KMS-11 (cell line): ENCODE results near the gene RPL39.
"Not testable (repeated sequence)": the region's sequence is repeated elsewhere in the genome, so short reads cannot be mapped to it uniquely, and the experiment has no call there.

Experiments
- H2AFZ ChIP-seq: fragments of 200-600 bp; sonication (generic); 2 replicates; pipeline ENCODE4 v1.6.1; 2016; ENCODE audit warnings: antibody characterized with exemption, mixed run types, low read depth
- H3K27ac ChIP-seq: fragments of 200-600 bp; sonication (generic); 2 replicates; pipeline ENCODE4 v1.6.1; 2016; ENCODE audit warnings: mild to moderate bottlenecking, mixed run types
- H3K27me3 ChIP-seq: fragments of 200-600 bp; sonication (generic); 2 replicates; pipeline ENCODE4 v1.6.1; 2017; ENCODE audit warnings: mild to moderate bottlenecking, low read depth, mixed run types, moderate library complexity; ENCODE audit not compliant: insufficient read depth
- H3K36me3 ChIP-seq: fragments of 200-600 bp; sonication (generic); 2 replicates; pipeline ENCODE4 v1.6.1; 2017; ENCODE audit warnings: mild to moderate bottlenecking, mixed run types; ENCODE audit not compliant: insufficient read depth
- H3K4me1 ChIP-seq: fragments of 200-600 bp; sonication (generic); 2 replicates; pipeline ENCODE4 v1.6.1; 2016; ENCODE audit warnings: mild to moderate bottlenecking, low read depth, mixed run types; ENCODE audit not compliant: poor library complexity, severe bottlenecking
- H3K4me2 ChIP-seq: fragments of 200-600 bp; sonication (generic); 2 replicates; pipeline ENCODE4 v1.7.0; 2016; ENCODE audit warnings: mild to moderate bottlenecking, mixed run types
- H3K4me3 ChIP-seq: fragments of 200-600 bp; sonication (generic); IDR thresholded peaks from 2 replicates; pipeline ENCODE4 v1.6.1; 2017; ENCODE audit warnings: low read depth, low read length, mixed read lengths; ENCODE audit not compliant: insufficient read depth
- H3K79me2 ChIP-seq: fragments of 200-600 bp; sonication (generic); 2 replicates; pipeline ENCODE4 v1.6.1; 2016; ENCODE audit warnings: low read depth, mixed run types; ENCODE audit not compliant: insufficient read depth
- H3K9ac ChIP-seq: fragments of 200-600 bp; sonication (generic); 2 replicates; pipeline ENCODE4 v1.6.1; 2016; ENCODE audit warnings: mild to moderate bottlenecking, mixed run types
- H4K20me1 ChIP-seq: fragments of 200-600 bp; sonication (generic); 2 replicates; pipeline ENCODE4 v1.6.1; 2016; ENCODE audit warnings: mild to moderate bottlenecking, mixed run types; ENCODE audit not compliant: insufficient read depth
- TF ChIP-seq, protein P1 (sequence below): fragments of 200-600 bp; sonication (generic); conservative IDR thresholded peaks from 2 replicates; pipeline ENCODE4 v1.6.1; 2017; ENCODE audit warnings: low read depth, mild to moderate bottlenecking, antibody characterized with exemption, low read length, moderate library complexity, mixed read lengths

The RPL39 gene

DNA sequence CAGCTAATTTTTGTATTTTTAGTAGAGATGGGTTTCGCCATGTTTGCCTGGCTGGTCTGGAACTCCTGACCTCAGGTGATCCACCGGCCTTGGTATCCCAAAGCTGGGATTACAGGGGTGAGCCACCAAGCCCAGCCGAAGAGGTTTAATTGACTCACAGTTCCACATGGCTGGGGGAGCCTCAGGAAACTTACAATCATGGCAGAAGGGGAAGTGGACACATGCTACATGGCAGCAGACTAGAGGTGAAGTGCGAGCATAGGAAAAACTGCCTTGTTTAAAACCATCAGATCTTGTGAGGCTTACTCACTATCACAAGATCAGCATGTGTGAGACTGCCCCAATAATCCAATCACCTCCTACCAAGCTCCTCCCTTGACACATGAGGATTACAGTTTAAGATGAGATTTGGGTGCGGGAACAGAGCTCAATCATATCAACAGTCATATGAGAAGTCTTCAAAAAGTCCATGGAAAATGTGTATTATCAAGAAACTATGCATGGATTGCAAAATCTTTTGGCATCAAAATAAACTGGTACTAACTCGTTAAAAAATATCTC is 25.8 kb upstream of the RPL39 start:
- Histone ChIP-seq H2AFZ (no peak overlapping the region), H3K79me2 (no peaks in the 10 kb centered on the region), H3K4me3 (no peak overlapping the region), H3K36me3 (no peaks in the 10 kb centered on the region), H3K4me1 (peaks cover 10% of the 10 kb centered on the region), H4K20me1 (no peaks in the 10 kb centered on the region), H3K4me2 (no peak overlapping the region), H3K9ac (no peak overlapping the region), H3K27me3 (no peaks in the 10 kb centered on the region), H3K27ac (no peak overlapping the region)
- TF ChIP-seq, protein P1, sequence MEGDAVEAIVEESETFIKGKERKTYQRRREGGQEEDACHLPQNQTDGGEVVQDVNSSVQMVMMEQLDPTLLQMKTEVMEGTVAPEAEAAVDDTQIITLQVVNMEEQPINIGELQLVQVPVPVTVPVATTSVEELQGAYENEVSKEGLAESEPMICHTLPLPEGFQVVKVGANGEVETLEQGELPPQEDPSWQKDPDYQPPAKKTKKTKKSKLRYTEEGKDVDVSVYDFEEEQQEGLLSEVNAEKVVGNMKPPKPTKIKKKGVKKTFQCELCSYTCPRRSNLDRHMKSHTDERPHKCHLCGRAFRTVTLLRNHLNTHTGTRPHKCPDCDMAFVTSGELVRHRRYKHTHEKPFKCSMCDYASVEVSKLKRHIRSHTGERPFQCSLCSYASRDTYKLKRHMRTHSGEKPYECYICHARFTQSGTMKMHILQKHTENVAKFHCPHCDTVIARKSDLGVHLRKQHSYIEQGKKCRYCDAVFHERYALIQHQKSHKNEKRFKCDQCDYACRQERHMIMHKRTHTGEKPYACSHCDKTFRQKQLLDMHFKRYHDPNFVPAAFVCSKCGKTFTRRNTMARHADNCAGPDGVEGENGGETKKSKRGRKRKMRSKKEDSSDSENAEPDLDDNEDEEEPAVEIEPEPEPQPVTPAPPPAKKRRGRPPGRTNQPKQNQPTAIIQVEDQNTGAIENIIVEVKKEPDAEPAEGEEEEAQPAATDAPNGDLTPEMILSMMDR, result no peak

DNA sequence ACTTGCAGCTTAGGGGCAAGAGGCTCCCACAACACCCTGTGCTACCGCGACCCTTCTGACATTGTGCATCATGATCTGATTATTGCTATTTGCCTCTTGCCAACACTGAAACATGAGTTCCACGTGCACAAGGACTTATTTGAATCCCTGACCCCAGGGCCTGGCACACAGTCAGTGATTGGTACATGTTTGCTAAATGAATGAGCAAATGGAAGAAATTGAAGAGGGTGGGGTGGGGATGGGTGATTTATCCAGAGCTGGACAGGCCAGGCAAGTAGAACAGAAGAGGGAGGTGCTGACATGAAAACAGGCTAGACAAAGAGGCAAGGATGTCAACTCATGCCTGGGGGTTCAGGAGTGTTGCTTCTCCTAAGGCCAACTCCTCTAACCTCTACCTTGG is 24.9 kb upstream of the RPL39 start:
- Histone ChIP-seq H2AFZ (no peak overlapping the region), H3K27ac (no peak overlapping the region), H3K36me3 (no peaks in the 10 kb centered on the region), H3K27me3 (no peaks in the 10 kb centered on the region), H4K20me1 (no peaks in the 10 kb centered on the region), H3K79me2 (no peaks in the 10 kb centered on the region), H3K4me2 (no peak overlapping the region), H3K4me3 (no peak overlapping the region), H3K4me1 (peaks cover under 1% of the 10 kb centered on the region), H3K9ac (no peak overlapping the region)
- TF ChIP-seq, protein P1, result no peak

DNA sequence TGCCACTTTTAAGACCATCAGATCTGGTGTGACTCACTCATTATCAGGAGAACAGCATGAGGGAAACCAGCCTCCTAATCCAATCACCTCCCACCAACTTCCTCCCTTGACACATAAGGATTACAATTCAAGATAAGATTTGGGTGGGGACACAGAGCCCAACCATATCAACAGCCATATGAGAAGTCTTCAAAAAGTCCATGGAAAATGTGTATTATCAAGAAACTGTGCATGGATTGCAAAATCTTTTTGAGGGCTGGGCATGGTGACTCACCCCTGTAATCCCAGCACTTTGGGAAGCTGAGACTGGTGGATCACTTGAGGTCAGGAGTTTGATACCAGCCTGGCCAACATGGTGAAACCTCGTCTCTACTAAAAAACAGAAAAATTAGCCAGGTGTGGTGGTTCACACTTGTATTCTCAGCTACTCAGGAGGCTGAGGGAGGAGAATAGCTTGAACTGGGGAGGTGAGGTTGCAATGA is 17.8 kb upstream of the RPL39 start:
- H3K4me2 ChIP-seq, result no peak overlapping the region
- no peaks in the 10 kb centered on the region for H4K20me1 ChIP-seq
- no peak overlapping the region for H3K9ac ChIP-seq
- H2AFZ ChIP-seq, result no peak overlapping the region
- H3K27ac ChIP-seq, result no peak overlapping the region
- TF ChIP-seq, protein P1, result no peak
- no peaks in the 10 kb centered on the region for H3K27me3 ChIP-seq
- H3K79me2 ChIP-seq, result no peaks in the 10 kb centered on the region
- no peaks in the 10 kb centered on the region for H3K36me3 ChIP-seq
- no peaks in the 10 kb centered on the region for H3K4me1 ChIP-seq
- H3K4me3 ChIP-seq, result no peak overlapping the region

DNA sequence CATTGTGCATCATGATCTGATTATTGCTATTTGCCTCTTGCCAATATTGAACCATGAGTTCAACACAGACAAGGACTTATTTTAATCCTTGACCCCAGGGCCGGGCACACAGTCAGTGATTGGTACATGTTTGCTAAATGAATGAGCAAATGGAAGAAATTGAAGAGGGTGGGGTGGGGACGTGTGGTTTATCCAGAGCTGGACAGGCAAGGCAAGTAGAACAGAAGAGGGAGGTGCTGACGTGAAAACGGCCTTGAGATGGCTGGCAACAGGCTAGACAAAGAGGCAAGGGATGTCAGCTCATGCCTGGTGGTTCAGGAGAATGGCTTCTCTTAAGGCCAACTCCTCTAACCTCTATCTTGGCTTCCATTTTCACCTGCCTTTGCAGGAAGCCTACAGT is 17.0 kb upstream of the RPL39 start:
- H3K36me3 ChIP-seq, H3K4me2 ChIP-seq, H3K4me3 ChIP-seq, H3K4me1 ChIP-seq, H3K79me2 ChIP-seq, H2AFZ ChIP-seq, H3K9ac ChIP-seq, H4K20me1 ChIP-seq, H3K27me3 ChIP-seq, H3K27ac ChIP-seq: not testable (repeated sequence)

DNA sequence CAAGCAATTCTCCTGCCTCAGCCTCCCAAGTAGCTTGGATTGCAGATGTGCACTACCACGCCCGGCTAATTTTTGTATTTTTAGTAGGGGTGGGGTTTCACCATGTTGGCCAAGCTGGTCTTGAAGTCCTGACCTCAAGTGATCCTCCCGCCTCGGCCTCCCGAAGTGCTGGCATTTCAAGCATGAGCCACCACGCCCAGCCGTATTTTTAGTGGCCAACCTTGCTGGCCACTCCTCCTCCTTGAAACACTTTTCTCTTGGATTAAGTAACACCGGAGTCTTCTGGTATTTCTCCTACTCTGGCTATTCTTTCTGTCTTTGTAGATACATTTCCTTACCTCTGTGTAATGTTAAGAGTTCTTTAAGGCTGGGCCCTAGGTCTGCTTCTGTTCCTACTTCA is 11.1 kb upstream of the RPL39 start:
- no peaks in the 10 kb centered on the region for H3K79me2 ChIP-seq

More for the DNA sequence above, 11.1 kb upstream of the RPL39 start:
- H3K36me3 ChIP-seq, result no peaks in the 10 kb centered on the region
- H3K27me3 ChIP-seq, result no peaks in the 10 kb centered on the region
- no peak overlapping the region for H2AFZ ChIP-seq
- no peak overlapping the region for H3K4me3 ChIP-seq
- H3K27ac ChIP-seq, result no peak overlapping the region
- TF ChIP-seq, protein P1, result no peak
- no peaks in the 10 kb centered on the region for H3K4me1 ChIP-seq
- H4K20me1 ChIP-seq, result no peaks in the 10 kb centered on the region
- no peak overlapping the region for H3K9ac ChIP-seq
- no peak overlapping the region for H3K4me2 ChIP-seq
